HepG2 (cell line): ENCODE results near the gene ADAMTS2. TPM values are rescaled to one million over a fixed set of nuclear protein-coding genes. Genes with fewer than 3 reads are reported as not detected.

Experiments
- ATAC-seq: fragments of 200-7000 bp; cut with Tn5 transposase; 3 replicates; pipeline ENCODE4 v1.9.1; 2020; ENCODE audit warnings: mild to moderate bottlenecking, moderate library complexity
- BruUV-seq: library from RNA; stranded (reverse); fragments of 400-500 nt; replicated peaks from 2 replicates; lab custom pipeline; 2021; lab: Mats Ljungman, UMichigan
- CTCF ChIA-PET: fragments of 300-600 bp; formaldehyde crosslinking; extraction: SDS; loops from one replicate; lab custom pipeline; 2021; ENCODE audit warnings: low total read pairs, inconsistent platforms, low intra/inter-chr PET ratio; lab: Yijun Ruan, JAX
- POLR2A ChIA-PET: fragments of 350-600 bp; sonication (Branson Sonifier 250); formaldehyde crosslinking; loops from one replicate; lab custom pipeline; 2020; ENCODE audit warnings: antibody characterized with exemption, inconsistent platforms; lab: Yijun Ruan, JAX
- DNase-seq: peaks from one replicate; pipeline ENCODE4 v3.0.0-alpha.2; 2015; ENCODE audit warnings: low spot score
- FAIRE-seq: peaks from 3 replicates; lab custom pipeline; 2011; peaks lifted over from hg19 to GRCh38; lab: Jason Lieb, UNC
- H2AFZ ChIP-seq: one replicate; pipeline ENCODE4 v1.6.1; 2011; ENCODE audit warnings: low read length, inconsistent platforms
- H3K27ac ChIP-seq: fragments of 300-600 bp; 3 replicates; pipeline ENCODE4 v1.8.0; 2011; ENCODE audit warnings: mixed run types, mild to moderate bottlenecking, mixed read lengths, low read length, inconsistent platforms; ENCODE audit not compliant: insufficient read depth; ENCODE audit errors: extremely low read length
- H3K27me3 ChIP-seq, 2 experiments: fragments of 200-600 bp in 1 of 2; 2 replicates in 1 of 2; 3 replicates in 1 of 2; pipeline versions ENCODE4 v1.6.0 to v1.8.0; 2011; ENCODE audit warnings: low read length in 2 of 2, mild to moderate bottlenecking in 2 of 2, moderate library complexity in 2 of 2, inconsistent platforms in 1 of 2; ENCODE audit not compliant: insufficient read depth in 2 of 2, control insufficient read depth in 1 of 2
- H3K36me3 ChIP-seq, 2 experiments: fragments of 200-600 bp in 1 of 2; replicated peaks in 1 of 2; 2 replicates in 1 of 2; 3 replicates in 1 of 2; pipeline versions ENCODE4 v1.5.1 to v1.8.0; 2011; ENCODE audit warnings: low read length in 2 of 2, inconsistent platforms in 1 of 2; ENCODE audit not compliant: insufficient read depth in 2 of 2, control insufficient read depth in 1 of 2
- H3K4me1 ChIP-seq: 2 replicates; pipeline ENCODE4 v1.5.1; 2012; ENCODE audit warnings: low read length, inconsistent platforms; ENCODE audit not compliant: insufficient read depth
- H3K4me2 ChIP-seq: 2 replicates; pipeline ENCODE4 v1.6.0; 2011; ENCODE audit warnings: low read depth, low read length, inconsistent platforms
- H3K4me3 ChIP-seq, 3 experiments: fragments of 200-600 bp in 1 of 3; sonication (generic), shearing (Covaris generic) in 1 of 3; replicated peaks in 1 of 3; 2 replicates each; pipeline ENCODE4 v1.5.1; 2011 to 2016; ENCODE audit warnings: low read length in 3 of 3, inconsistent platforms in 2 of 3, low read depth in 2 of 3, mild to moderate bottlenecking in 2 of 3, control low read depth in 1 of 3, mixed read lengths in 1 of 3; ENCODE audit not compliant: insufficient read depth in 1 of 3
- H3K79me2 ChIP-seq: one replicate; pipeline ENCODE4 v1.6.1; 2011; ENCODE audit warnings: low read length, inconsistent platforms; ENCODE audit not compliant: insufficient read depth
- H3K9ac ChIP-seq: 2 replicates; pipeline ENCODE4 v1.6.0; 2011; ENCODE audit warnings: mild to moderate bottlenecking, low read depth, low read length, inconsistent platforms; ENCODE audit not compliant: insufficient read depth
- H3K9me3 ChIP-seq: 2 replicates; pipeline ENCODE4 v1.5.1; 2012; ENCODE audit warnings: mild to moderate bottlenecking, low read length
- H4K20me1 ChIP-seq: 2 replicates; pipeline ENCODE4 v1.6.0; 2011; ENCODE audit warnings: inconsistent platforms, mild to moderate bottlenecking, low read length, moderate library complexity; ENCODE audit not compliant: insufficient read depth
- GFI1 ChIP-seq: sonication (generic); formaldehyde crosslinking; IDR thresholded peaks from 2 replicates; pipeline ENCODE4 v1.5.0; 2020; ENCODE audit warnings: missing genetic modification reagents, mild to moderate bottlenecking, borderline replicate concordance
- HHEX ChIP-seq: IDR thresholded peaks from 2 replicates; pipeline ENCODE4 v1.6.1; 2016; ENCODE audit warnings: control low read depth
- HMG20B ChIP-seq: conservative IDR thresholded peaks from 2 replicates; pipeline ENCODE4 v1.6.1; 2016; ENCODE audit warnings: missing genetic modification reagents, missing compliant biosample characterization
- HOXA9 ChIP-seq: sonication (generic); formaldehyde crosslinking; IDR thresholded peaks from 2 replicates; pipeline ENCODE4 v1.8.1; 2022; ENCODE audit warnings: missing genetic modification reagents, mild to moderate bottlenecking, moderate library complexity, borderline replicate concordance
- IKZF4 ChIP-seq: sonication (generic); formaldehyde crosslinking; IDR thresholded peaks from 2 replicates; pipeline ENCODE4 v1.5.1; 2020; ENCODE audit warnings: borderline replicate concordance, mild to moderate bottlenecking, low read depth, missing genetic modification reagents; ENCODE audit errors: not compliant biosample characterization
- JUND ChIP-seq: sonication (generic); formaldehyde crosslinking; IDR thresholded peaks from 2 replicates; pipeline ENCODE4 v1.8.0; 2022; ENCODE audit warnings: mild to moderate bottlenecking, missing genetic modification reagents
- MEIS2 ChIP-seq: sonication (generic); formaldehyde crosslinking; IDR thresholded peaks from 2 replicates; pipeline ENCODE4 v1.9.0; 2021; ENCODE audit warnings: mild to moderate bottlenecking, missing genetic modification reagents
- SKI ChIP-seq: fragments of 450-650 bp; IDR thresholded peaks from one replicate; pipeline ENCODE4 v1.6.1; 2018; ENCODE audit warnings: mild to moderate bottlenecking; ENCODE audit not compliant: partially characterized antibody
- SNAI1 ChIP-seq: sonication (generic); formaldehyde crosslinking; IDR thresholded peaks from 2 replicates; pipeline ENCODE4 v1.5.0; 2020; ENCODE audit warnings: mild to moderate bottlenecking, missing genetic modification reagents, borderline replicate concordance
- XRCC5 ChIP-seq: fragments of 200-400 bp; formaldehyde crosslinking; optimal IDR thresholded peaks from 2 replicates; pipeline ENCODE3; 2017; ENCODE audit warnings: mild to moderate bottlenecking, low read length
- ZBTB20 ChIP-seq: sonication (generic); formaldehyde crosslinking; IDR thresholded peaks from 2 replicates; pipeline ENCODE4 v1.8.1; 2023; ENCODE audit warnings: missing genetic modification reagents, low read depth, mild to moderate bottlenecking, borderline replicate concordance
- ZBTB39 ChIP-seq: sonication (generic); formaldehyde crosslinking; IDR thresholded peaks from 2 replicates; pipeline ENCODE4 v1.5.0; 2020; ENCODE audit warnings: missing genetic modification reagents
- ZBTB7A ChIP-seq: sonication (generic); formaldehyde crosslinking; IDR thresholded peaks from 2 replicates; pipeline ENCODE4 v1.8.0; 2022; ENCODE audit warnings: mild to moderate bottlenecking, missing genetic modification reagents
- ZKSCAN5 ChIP-seq: sonication (generic); formaldehyde crosslinking; IDR thresholded peaks from 2 replicates; pipeline ENCODE4 v1.5.1; 2020; ENCODE audit warnings: mild to moderate bottlenecking, missing genetic modification reagents
- ZNF10 ChIP-seq: sonication (generic); formaldehyde crosslinking; IDR thresholded peaks from 2 replicates; pipeline ENCODE4 v1.4.0; 2020; ENCODE audit warnings: mild to moderate bottlenecking, low read depth, missing genetic modification reagents, borderline replicate concordance
- ZNF331 ChIP-seq: sonication (generic); formaldehyde crosslinking; IDR thresholded peaks from 2 replicates; pipeline ENCODE4 v1.4.0; 2020; ENCODE audit warnings: missing genetic modification reagents
- ZNF33A ChIP-seq: sonication (generic); formaldehyde crosslinking; IDR thresholded peaks from 2 replicates; pipeline ENCODE4 v1.5.1; 2020; ENCODE audit warnings: missing genetic modification reagents, mild to moderate bottlenecking, moderate library complexity, borderline replicate concordance
- WGBS: methylation state at CpG from one replicate; pipeline ENCODE4 v1.1.6; 2017; ENCODE audit warnings: low lambda C conversion rate; 5-methylcytosine and 5-hydroxymethylcytosine counted together
- in situ Hi-C: cut with HindIII; loops from 2 replicates; pipeline ENCODE4 v1.10.0; 2017; ENCODE audit warnings: low pct_unique_long_range_greater_than_20kb; ENCODE audit not compliant: extremely low pct_ligation_motif_present
- intact Hi-C: fragments of 100-400 bp; cut with micrococcal nuclease; formaldehyde crosslinking; loops from one replicate; pipeline ENCODE4 v1.10.0; 2022; ENCODE audit not compliant: unreplicated experiment
- polyA plus RNA-seq, 8 experiments: library from polyadenylated mRNA; depleted of rRNA in 3 of 8; stranded (reverse) in 7 of 8; unstranded in 1 of 8; fragments of >200 nt; fragmentation: Illumina TruSeq in 4 of 8; extraction: Trizol in 4 of 8; gene quantifications; 2 replicates each; pipeline versions ENCODE4 v1.2.1 to v1.2.3, GENCODE V29; 2011 to 2016; ENCODE audit warnings: low read depth in 4 of 8, missing spikeins in 1 of 8, mixed read lengths in 1 of 8; ENCODE audit not compliant: insufficient read depth in 1 of 8
- total RNA-seq, 5 experiments: library from RNA; depleted of rRNA; stranded (reverse); fragments of >200 nt; fragmentation: Illumina TruSeq; extraction: Trizol; gene quantifications; 2 replicates each; pipeline ENCODE4 v1.2.3, GENCODE V29; 2016; ENCODE audit warnings: low read depth in 1 of 5
- TF ChIP-seq, protein P1 (sequence below): sonication (generic); formaldehyde crosslinking; conservative IDR thresholded peaks from 2 replicates; pipeline ENCODE4 v1.8.0; 2022; ENCODE audit warnings: mild to moderate bottlenecking, moderate library complexity, missing genetic modification reagents

Gene ADAMTS2
- total and polyA plus RNA-seq, 2 of the 13 experiments (the other 11 are each of a cell fraction or from before 2014, with no cell fraction given), result 0.24 to 3.5 TPM

GRCh38 chr5:179201986-179202385 is 143.3 kb downstream of the ADAMTS2 start:
- intact Hi-C loops, result no loop called here
- in situ Hi-C loops, result no loop called here
- 59% methylated on average over 16 of the region's 16 CpGs for WGBS
- Histone ChIP-seq H4K20me1 (no peaks in the 10 kb centered on the region), H3K79me2 (no peaks in the 10 kb centered on the region), H3K4me2 (no peak overlapping the region), H3K9me3 (no peaks in the 10 kb centered on the region), H3K27me3 (peaks cover 1 to 46% of the 10 kb centered on the region in 2 experiments), H3K27ac (no peak overlapping the region), H2AFZ (no peak overlapping the region), H3K9ac (no peak overlapping the region), H3K4me3 (no peak overlapping the region), H3K4me1 (no peaks in the 10 kb centered on the region), H3K36me3 (no peaks in the 10 kb centered on the region)
- ATAC-seq (no peak), FAIRE-seq (no peak), DNase-seq (no peak)
- no TSS peak for BruUV-seq
- ChIA-PET CTCF (no interaction called here), POLR2A (no interaction called here)
- TF ChIP-seq ZKSCAN5 (CRISPR knock-in tag) (no peak), IKZF4 (no peak), SKI (no peak), XRCC5 (no peak), MEIS2 (CRISPR knock-in tag) (no peak), ZBTB20 (CRISPR knock-in tag) (no peak), ZNF10 (CRISPR knock-in tag) (no peak), ZNF33A (CRISPR knock-in tag) (no peak), GFI1 (CRISPR knock-in tag) (no peak), SNAI1 (CRISPR knock-in tag) (no peak), HHEX (no peak), JUND (CRISPR knock-in tag) (no peak), ZBTB7A (no peak), HMG20B (CRISPR knock-in tag) (no peak), ZBTB39 (CRISPR knock-in tag) (no peak), ZNF331 (CRISPR knock-in tag) (no peak), HOXA9 (CRISPR knock-in tag) (no peak)
- TF ChIP-seq, protein P1, sequence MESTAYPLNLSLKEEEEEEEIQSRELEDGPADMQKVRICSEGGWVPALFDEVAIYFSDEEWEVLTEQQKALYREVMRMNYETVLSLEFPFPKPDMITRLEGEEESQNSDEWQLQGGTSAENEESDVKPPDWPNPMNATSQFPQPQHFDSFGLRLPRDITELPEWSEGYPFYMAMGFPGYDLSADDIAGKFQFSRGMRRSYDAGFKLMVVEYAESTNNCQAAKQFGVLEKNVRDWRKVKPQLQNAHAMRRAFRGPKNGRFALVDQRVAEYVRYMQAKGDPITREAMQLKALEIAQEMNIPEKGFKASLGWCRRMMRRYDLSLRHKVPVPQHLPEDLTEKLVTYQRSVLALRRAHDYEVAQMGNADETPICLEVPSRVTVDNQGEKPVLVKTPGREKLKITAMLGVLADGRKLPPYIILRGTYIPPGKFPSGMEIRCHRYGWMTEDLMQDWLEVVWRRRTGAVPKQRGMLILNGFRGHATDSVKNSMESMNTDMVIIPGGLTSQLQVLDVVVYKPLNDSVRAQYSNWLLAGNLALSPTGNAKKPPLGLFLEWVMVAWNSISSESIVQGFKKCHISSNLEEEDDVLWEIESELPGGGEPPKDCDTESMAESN (CRISPR knock-in tag), result no peak
